Chondrocyte (in vitro differentiated cells): ENCODE measurements around the gene GRIP1. TPM values are rescaled to one million over a fixed set of nuclear protein-coding genes. Genes with fewer than 3 reads are reported as not detected.

ENCODE experiments used
- DNase-seq: peaks from one replicate; pipeline ENCODE4 v3.0.0; 2021; ENCODE audit warnings: mixed read lengths, low spot score
- H3K27ac Mint-ChIP-seq: one replicate; pipeline ENCODE4 v1.8.0; 2021; ENCODE audit warnings: mild to moderate bottlenecking, moderate library complexity, mixed read lengths; ENCODE audit not compliant: unreplicated experiment
- H3K27me3 Mint-ChIP-seq: 2 replicates; pipeline ENCODE4 v1.8.0; 2021; ENCODE audit warnings: low read depth, mixed read lengths
- H3K36me3 Mint-ChIP-seq: 2 replicates; pipeline ENCODE4 v1.8.0; 2021; ENCODE audit warnings: low read depth, mixed read lengths
- H3K4me1 Mint-ChIP-seq: 2 replicates; pipeline ENCODE4 v1.8.0; 2021; ENCODE audit warnings: low read depth, mild to moderate bottlenecking, mixed read lengths
- H3K4me3 Mint-ChIP-seq: one replicate; pipeline ENCODE4 v1.8.0; 2021; ENCODE audit warnings: mild to moderate bottlenecking, moderate library complexity, mixed read lengths; ENCODE audit not compliant: unreplicated experiment
- H3K9me3 Mint-ChIP-seq: 2 replicates; pipeline ENCODE4 v1.8.0; 2021; ENCODE audit warnings: low read depth, mixed read lengths
- total RNA-seq: library from RNA; stranded (reverse); gene quantifications from 3 replicates; pipeline ENCODE4 v1.2.1, GENCODE V29; 2021
- TF ChIP-seq, protein P1 (sequence below): fragments of 200-600 bp; sonication (generic); IDR thresholded peaks from 2 replicates; pipeline ENCODE4 v1.5.0; 2021; ENCODE audit warnings: antibody characterized with exemption, mild to moderate bottlenecking, moderate library complexity

The GRIP1 gene
- total RNA-seq, 1 donor from 2014 or later = 5.0 TPM

DNA sequence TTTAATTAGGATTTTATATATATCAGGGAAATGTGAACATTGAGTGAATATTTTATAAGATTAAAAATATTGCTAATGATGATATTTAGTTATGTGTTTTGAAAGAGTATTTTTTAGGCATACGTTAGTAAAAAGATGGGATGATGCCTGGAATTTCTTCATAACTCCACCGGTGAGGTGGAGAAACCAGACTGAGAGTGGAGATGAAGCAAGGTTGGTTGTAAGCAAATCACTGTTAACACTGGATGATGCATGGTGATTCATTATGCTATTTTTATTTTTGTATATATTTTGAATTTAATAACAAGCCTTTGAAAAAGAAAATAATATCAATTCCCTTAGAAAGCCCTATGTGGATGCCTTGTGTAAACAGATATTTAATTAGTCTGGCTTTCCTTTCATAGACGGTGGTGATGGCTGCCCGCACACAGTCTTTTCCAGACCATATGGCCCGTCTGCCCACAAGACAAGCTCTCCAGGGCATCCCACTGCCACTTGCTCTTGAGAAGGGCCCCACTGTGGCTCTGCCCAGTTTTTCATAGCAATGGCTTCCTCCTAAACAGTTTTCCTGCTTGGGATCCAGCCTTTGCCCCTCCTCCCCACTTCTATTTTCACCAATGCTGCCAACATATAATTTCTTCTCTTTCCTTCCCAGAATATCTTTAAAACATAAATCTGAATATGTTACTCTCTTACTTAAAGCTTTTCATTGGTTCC, 281.1 kb downstream of the GRIP1 start:
- no peak overlapping the region for H3K27ac Mint-ChIP-seq
- no peak overlapping the region for H3K4me3 Mint-ChIP-seq
- H3K27me3 Mint-ChIP-seq = no peaks in the 10 kb centered on the region
- H3K9me3 Mint-ChIP-seq = no peaks in the 10 kb centered on the region
- TF ChIP-seq, protein P1, sequence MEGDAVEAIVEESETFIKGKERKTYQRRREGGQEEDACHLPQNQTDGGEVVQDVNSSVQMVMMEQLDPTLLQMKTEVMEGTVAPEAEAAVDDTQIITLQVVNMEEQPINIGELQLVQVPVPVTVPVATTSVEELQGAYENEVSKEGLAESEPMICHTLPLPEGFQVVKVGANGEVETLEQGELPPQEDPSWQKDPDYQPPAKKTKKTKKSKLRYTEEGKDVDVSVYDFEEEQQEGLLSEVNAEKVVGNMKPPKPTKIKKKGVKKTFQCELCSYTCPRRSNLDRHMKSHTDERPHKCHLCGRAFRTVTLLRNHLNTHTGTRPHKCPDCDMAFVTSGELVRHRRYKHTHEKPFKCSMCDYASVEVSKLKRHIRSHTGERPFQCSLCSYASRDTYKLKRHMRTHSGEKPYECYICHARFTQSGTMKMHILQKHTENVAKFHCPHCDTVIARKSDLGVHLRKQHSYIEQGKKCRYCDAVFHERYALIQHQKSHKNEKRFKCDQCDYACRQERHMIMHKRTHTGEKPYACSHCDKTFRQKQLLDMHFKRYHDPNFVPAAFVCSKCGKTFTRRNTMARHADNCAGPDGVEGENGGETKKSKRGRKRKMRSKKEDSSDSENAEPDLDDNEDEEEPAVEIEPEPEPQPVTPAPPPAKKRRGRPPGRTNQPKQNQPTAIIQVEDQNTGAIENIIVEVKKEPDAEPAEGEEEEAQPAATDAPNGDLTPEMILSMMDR = no peak
- no peaks in the 10 kb centered on the region for H3K36me3 Mint-ChIP-seq
- no peaks in the 10 kb centered on the region for H3K4me1 Mint-ChIP-seq
- no peak for DNase-seq

GRCh38 chr12:66393890-66394289, 285.0 kb downstream of the GRIP1 start:
- DNase-seq = no peak
- TF ChIP-seq, protein P1 = no peak
- no peak overlapping the region for H3K4me3 Mint-ChIP-seq
- H3K27ac Mint-ChIP-seq = no peak overlapping the region
- H3K36me3 Mint-ChIP-seq = no peaks in the 10 kb centered on the region
- no peaks in the 10 kb centered on the region for H3K9me3 Mint-ChIP-seq
- H3K27me3 Mint-ChIP-seq = no peaks in the 10 kb centered on the region
- peaks cover 7% of the 10 kb centered on the region for H3K4me1 Mint-ChIP-seq

DNA sequence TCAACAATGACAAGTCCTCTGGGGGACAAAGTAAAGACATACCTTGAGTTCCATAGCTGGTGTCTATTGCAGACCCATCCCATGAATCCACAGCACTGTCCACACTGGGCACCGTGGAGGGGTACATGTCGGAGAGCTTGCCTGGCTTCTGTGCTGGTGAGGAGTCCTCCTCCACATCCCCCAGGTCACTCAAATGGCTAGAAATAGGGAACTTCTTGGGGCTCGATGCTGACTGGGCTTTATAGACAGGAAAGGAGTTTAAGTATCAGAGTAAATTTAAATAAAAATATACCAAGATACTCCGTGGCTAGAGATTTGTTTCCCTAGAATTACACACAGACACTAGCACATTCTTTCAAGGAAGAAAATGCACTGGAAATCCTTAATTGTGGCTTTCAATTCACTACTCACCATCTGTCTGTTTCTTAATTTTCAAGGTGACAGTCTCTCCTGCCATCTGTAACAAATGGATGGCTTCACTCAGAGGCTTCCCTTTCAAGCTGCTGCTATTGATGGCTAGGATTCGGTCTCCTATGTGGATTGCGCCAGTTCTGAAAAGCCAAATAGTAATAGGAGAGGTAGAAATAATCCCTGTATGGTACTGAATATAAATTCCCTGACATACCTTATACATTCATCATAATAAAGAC, 286.5 kb downstream of the GRIP1 start:
- Mint-ChIP-seq H3K36me3 (no peaks in the 10 kb centered on the region), H3K4me3 (no peak overlapping the region), H3K9me3 (peaks cover 2% of the 10 kb centered on the region), H3K27me3 (no peaks in the 10 kb centered on the region), H3K4me1 (peaks cover 7% of the 10 kb centered on the region), H3K27ac (no peak overlapping the region)
- DNase-seq = no peak
- TF ChIP-seq, protein P1 = no peak

- no peaks in the 10 kb centered on the region for H3K36me3 Mint-ChIP-seq
- no peak overlapping the region for H3K27ac Mint-ChIP-seq
- no peaks in the 10 kb centered on the region for H3K27me3 Mint-ChIP-seq
- TF ChIP-seq, protein P1 = no peak
- peaks cover 7% of the 10 kb centered on the region for H3K4me1 Mint-ChIP-seq
- H3K9me3 Mint-ChIP-seq = peaks cover 6% of the 10 kb centered on the region
- no peak for DNase-seq
- no peak overlapping the region for H3K4me3 Mint-ChIP-seq
Measured at GRCh38 chr12:66388517-66388916, 290.4 kb downstream of the GRIP1 start.

DNA sequence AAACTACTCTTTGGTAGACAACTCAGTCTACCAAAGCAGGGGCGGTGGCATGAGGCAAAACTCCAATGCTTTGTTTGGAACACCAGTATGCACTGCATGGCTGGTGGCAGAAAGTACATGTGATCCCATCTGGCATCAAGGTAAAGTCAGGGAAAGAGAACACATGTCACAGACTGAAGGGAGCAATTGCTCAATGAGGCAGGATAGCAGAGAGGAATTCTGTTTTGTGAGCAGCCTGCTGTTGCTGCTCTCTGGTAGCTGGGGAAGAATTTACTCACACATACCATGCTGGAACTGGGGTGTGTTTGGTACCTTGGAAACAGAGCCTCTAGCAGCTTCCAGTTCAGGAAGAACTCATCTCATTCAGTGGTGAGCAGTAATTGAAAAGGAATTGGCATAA, 291.8 kb downstream of the GRIP1 start:
- TF ChIP-seq, protein P1 = no peak
- Mint-ChIP-seq H3K27ac (no peak overlapping the region), H3K4me1 (peaks cover 7% of the 10 kb centered on the region), H3K27me3 (no peaks in the 10 kb centered on the region), H3K4me3 (no peak overlapping the region), H3K36me3 (no peaks in the 10 kb centered on the region), H3K9me3 (peaks cover 6% of the 10 kb centered on the region)
- no peak for DNase-seq
